K562 (cell line): Measurements from ENCODE around the gene DAGLA. TPM values are rescaled to one million over a fixed set of nuclear protein-coding genes. Genes with fewer than 3 reads are reported as not detected.

Experiments
- BRD4 ChIP-seq: fragments of 200-600 bp; sonication (generic); IDR thresholded peaks from 2 replicates; pipeline ENCODE4 v1.6.1; 2017; ENCODE audit warnings: inconsistent platforms
- HLTF ChIP-seq: fragments of 450-650 bp; IDR thresholded peaks from 2 replicates; pipeline ENCODE4 v1.6.1; 2016
- HNRNPH1 ChIP-seq: fragments of 200-400 bp; formaldehyde crosslinking; optimal IDR thresholded peaks from 2 replicates; pipeline ENCODE3; 2017; ENCODE audit warnings: low read depth, mild to moderate bottlenecking, low read length, moderate library complexity
- JUND ChIP-seq, 2 experiments: IDR thresholded peaks; 2 replicates in 1 of 2; 3 replicates in 1 of 2; pipeline ENCODE4 v1.6.1; 2011; ENCODE audit warnings: borderline replicate concordance in 2 of 2, low read depth in 2 of 2, low read length in 2 of 2, improper control_type of control experiment in 1 of 2, missing biosample characterization in 1 of 2, missing genetic modification characterization in 1 of 2, missing genetic modification reagents in 1 of 2
- MED1 ChIP-seq: sonication (generic); formaldehyde crosslinking; IDR thresholded peaks from 2 replicates; pipeline ENCODE4 v1.8.1; 2023; ENCODE audit warnings: missing genetic modification reagents, borderline replicate concordance
- MYNN ChIP-seq, 2 experiments: sonication (generic); formaldehyde crosslinking in 1 of 2; IDR thresholded peaks; 2 replicates each; pipeline versions ENCODE4 v1.5.0 to v1.6.1; 2016 to 2020; ENCODE audit warnings: antibody characterized with exemption in 1 of 2, missing genetic modification reagents in 1 of 2
- NCOA6 ChIP-seq: fragments of 450-650 bp; IDR thresholded peaks from 2 replicates; pipeline ENCODE4 v1.6.1; 2017; ENCODE audit warnings: mild to moderate bottlenecking
- NEUROD1 ChIP-seq: fragments of 150-350 bp; IDR thresholded peaks from 2 replicates; pipeline ENCODE4 v1.6.1; 2014; ENCODE audit warnings: borderline replicate concordance, low read length, low read depth; ENCODE audit not compliant: partially characterized antibody
- NR2C2 ChIP-seq, 2 experiments: fragments of 200-800 bp in 1 of 2; sonication (Bioruptor generic) in 1 of 2; sonication (generic) in 1 of 2; formaldehyde crosslinking in 1 of 2; IDR thresholded peaks; 2 replicates each; pipeline versions ENCODE4 v1.6.1 to v1.8.0; 2016 to 2022; ENCODE audit warnings: mild to moderate bottlenecking in 1 of 2, missing compliant biosample characterization in 1 of 2, missing genetic modification characterization in 1 of 2, missing genetic modification reagents in 1 of 2
- SUPT5H ChIP-seq: fragments of 450-650 bp; IDR thresholded peaks from 2 replicates; pipeline ENCODE4 v1.6.1; 2016
- ZEB2 ChIP-seq: fragments of 450-650 bp; IDR thresholded peaks from 2 replicates; pipeline ENCODE4 v1.6.1; 2016
- ZFP30 ChIP-seq: fragments of 250-450 bp; sonication (Bioruptor Pico); IDR thresholded peaks from 2 replicates; pipeline ENCODE4 v1.8.0; 2022; ENCODE audit warnings: moderate library complexity, mild to moderate bottlenecking, inconsistent platforms, borderline replicate concordance
- ZNF133 ChIP-seq: fragments of 250-450 bp; sonication (Bioruptor Pico); IDR thresholded peaks from 2 replicates; pipeline ENCODE4 v1.4.0; 2020; ENCODE audit warnings: mild to moderate bottlenecking
- ZSCAN29 ChIP-seq: fragments of 450-650 bp; IDR thresholded peaks from 2 replicates; pipeline ENCODE4 v1.6.1; 2017
- polyA plus RNA-seq, 8 experiments: library from polyadenylated mRNA; depleted of rRNA in 4 of 8; stranded (reverse) in 5 of 8; unstranded in 3 of 8; fragments of >200 nt; fragmentation: Nextera tagmentation in 2 of 8; fragmentation: Illumina TruSeq in 1 of 8; extraction: Ambion mirVana in 2 of 8; extraction: Trizol in 1 of 8; gene quantifications; 2 replicates each; pipeline versions ENCODE4 v1.2.1 to v1.2.3, GENCODE V29; 2011 to 2014; ENCODE audit warnings: inconsistent platforms in 1 of 8, missing spikeins in 1 of 8
- total RNA-seq, 7 experiments: library from RNA; depleted of rRNA in 6 of 7; stranded (reverse); fragments of >200 nt in 6 of 7; fragmentation: Illumina TruSeq in 2 of 7; extraction: Trizol in 2 of 7; gene quantifications; 2 replicates each; pipeline versions ENCODE4 v1.2.1 to v1.2.3, GENCODE V29; 2011 to 2021; ENCODE audit warnings: low replicate concordance in 1 of 7
- TF ChIP-seq, protein P1 (sequence below), 2 experiments: fragments of 450-650 bp; formaldehyde crosslinking in 1 of 2; IDR thresholded peaks; 2 replicates each; pipeline versions ENCODE4 v1.4.0 to v1.6.1; 2014 to 2020; ENCODE audit warnings: mild to moderate bottlenecking in 2 of 2, borderline replicate concordance in 1 of 2, low read depth in 1 of 2
- TF ChIP-seq, protein P2 (sequence below): fragments of 200-800 bp; sonication (Bioruptor generic); IDR thresholded peaks from 2 replicates; pipeline ENCODE4 v1.6.1; 2017; ENCODE audit warnings: missing genetic modification characterization, missing compliant biosample characterization
- TF ChIP-seq, protein P3 (sequence below): sonication (generic); formaldehyde crosslinking; IDR thresholded peaks from 2 replicates; pipeline ENCODE4 v1.8.0; 2022; ENCODE audit warnings: mild to moderate bottlenecking, missing genetic modification reagents

Gene DAGLA
- total and polyA plus RNA-seq, 9 of the 15 experiments (the other 6 are each of a cell fraction or from before 2014, with no cell fraction given), result 0.03 to 0.16 (median 0.04) TPM; not detected in 4

DNA sequence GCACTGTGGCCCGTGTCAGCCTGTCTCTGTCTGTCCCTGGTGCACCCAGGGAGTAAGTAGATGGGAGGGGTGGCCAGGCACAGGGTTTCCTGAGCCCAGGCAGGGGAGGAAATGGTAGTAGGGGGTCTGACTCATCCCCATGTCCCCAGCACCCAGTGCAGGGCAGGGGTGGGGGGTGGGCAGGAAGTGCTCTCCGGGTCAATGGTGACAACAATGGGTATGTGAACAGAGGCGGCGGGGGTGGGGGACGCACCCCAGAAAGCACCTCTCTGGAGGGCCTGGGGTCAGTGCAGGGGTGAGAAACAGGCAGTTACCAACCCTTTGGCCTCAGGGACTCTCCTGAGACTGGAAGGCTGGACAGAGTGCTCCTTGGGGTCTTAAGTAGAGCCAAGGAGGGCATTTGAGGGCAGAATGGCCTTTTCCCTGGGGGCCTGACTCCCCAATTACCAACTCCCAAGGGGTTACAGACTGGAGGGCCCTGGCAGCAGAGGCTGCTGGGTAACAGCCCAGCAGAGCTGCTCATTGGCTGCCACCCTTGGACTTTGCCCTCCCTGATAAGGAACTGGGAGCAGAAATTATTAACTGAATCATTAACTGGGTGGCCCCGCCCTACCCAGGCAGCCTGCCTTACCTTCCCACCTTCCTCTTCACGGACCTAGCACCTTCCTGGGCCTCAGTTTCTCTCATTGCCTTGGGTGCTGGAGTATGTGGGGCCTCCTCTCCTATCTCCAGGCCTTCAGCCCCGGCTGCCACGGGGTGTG, 76.4 kb downstream of the DAGLA start (continued):
- TF ChIP-seq, protein P1, sequence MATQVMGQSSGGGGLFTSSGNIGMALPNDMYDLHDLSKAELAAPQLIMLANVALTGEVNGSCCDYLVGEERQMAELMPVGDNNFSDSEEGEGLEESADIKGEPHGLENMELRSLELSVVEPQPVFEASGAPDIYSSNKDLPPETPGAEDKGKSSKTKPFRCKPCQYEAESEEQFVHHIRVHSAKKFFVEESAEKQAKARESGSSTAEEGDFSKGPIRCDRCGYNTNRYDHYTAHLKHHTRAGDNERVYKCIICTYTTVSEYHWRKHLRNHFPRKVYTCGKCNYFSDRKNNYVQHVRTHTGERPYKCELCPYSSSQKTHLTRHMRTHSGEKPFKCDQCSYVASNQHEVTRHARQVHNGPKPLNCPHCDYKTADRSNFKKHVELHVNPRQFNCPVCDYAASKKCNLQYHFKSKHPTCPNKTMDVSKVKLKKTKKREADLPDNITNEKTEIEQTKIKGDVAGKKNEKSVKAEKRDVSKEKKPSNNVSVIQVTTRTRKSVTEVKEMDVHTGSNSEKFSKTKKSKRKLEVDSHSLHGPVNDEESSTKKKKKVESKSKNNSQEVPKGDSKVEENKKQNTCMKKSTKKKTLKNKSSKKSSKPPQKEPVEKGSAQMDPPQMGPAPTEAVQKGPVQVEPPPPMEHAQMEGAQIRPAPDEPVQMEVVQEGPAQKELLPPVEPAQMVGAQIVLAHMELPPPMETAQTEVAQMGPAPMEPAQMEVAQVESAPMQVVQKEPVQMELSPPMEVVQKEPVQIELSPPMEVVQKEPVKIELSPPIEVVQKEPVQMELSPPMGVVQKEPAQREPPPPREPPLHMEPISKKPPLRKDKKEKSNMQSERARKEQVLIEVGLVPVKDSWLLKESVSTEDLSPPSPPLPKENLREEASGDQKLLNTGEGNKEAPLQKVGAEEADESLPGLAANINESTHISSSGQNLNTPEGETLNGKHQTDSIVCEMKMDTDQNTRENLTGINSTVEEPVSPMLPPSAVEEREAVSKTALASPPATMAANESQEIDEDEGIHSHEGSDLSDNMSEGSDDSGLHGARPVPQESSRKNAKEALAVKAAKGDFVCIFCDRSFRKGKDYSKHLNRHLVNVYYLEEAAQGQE (IDR thresholded peaks at IDR 0.05; ENCODE audit: borderline replicate concordance), result no peak
- TF ChIP-seq, protein P1 (CRISPR knock-in tag; IDR thresholded peaks at IDR 0.05; ENCODE audit: low read depth), result no peak
- TF ChIP-seq NCOA6 (no peak), MED1 (CRISPR knock-in tag) (no peak), SUPT5H (no peak), MYNN (IDR thresholded peaks at IDR 0.05) (no peak), MYNN (CRISPR knock-in tag; IDR thresholded peaks at IDR 0.05) (no peak), ZEB2 (no peak), ZNF133 (no peak), HNRNPH1 (no peak), ZSCAN29 (no peak), NEUROD1 (peak; percentile 12), NR2C2 (CRISPR knock-in tag; IDR thresholded peaks at IDR 0.05) (no peak), NR2C2 (tag; IDR thresholded peaks at IDR 0.05) (peak; percentile 42; the same call in 1 of the 2 replicates), HLTF (no peak), ZFP30 (CRISPR knock-in tag) (no peak), BRD4 (no peak), JUND (IDR thresholded peaks at IDR 0.05; ENCODE audit: borderline replicate concordance, low read depth, low read length) (peak; percentile 77), JUND (tag; IDR thresholded peaks at IDR 0.05; ENCODE audit: borderline replicate concordance, low read depth, low read length) (no peak; the same call in 2 of the 3 replicates)
- TF ChIP-seq, protein P2, sequence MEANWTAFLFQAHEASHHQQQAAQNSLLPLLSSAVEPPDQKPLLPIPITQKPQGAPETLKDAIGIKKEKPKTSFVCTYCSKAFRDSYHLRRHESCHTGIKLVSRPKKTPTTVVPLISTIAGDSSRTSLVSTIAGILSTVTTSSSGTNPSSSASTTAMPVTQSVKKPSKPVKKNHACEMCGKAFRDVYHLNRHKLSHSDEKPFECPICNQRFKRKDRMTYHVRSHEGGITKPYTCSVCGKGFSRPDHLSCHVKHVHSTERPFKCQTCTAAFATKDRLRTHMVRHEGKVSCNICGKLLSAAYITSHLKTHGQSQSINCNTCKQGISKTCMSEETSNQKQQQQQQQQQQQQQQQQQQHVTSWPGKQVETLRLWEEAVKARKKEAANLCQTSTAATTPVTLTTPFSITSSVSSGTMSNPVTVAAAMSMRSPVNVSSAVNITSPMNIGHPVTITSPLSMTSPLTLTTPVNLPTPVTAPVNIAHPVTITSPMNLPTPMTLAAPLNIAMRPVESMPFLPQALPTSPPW, result peak; percentile 43; the same call in 1 of the 2 replicates
- TF ChIP-seq, protein P3, sequence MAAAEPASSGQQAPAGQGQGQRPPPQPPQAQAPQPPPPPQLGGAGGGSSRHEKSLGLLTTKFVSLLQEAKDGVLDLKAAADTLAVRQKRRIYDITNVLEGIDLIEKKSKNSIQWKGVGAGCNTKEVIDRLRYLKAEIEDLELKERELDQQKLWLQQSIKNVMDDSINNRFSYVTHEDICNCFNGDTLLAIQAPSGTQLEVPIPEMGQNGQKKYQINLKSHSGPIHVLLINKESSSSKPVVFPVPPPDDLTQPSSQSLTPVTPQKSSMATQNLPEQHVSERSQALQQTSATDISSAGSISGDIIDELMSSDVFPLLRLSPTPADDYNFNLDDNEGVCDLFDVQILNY (CRISPR knock-in tag), result no peak
